Caco-2 (cell line): ENCODE measurements around the gene MED19. TPM values are rescaled to one million over a fixed set of nuclear protein-coding genes. Genes with fewer than 3 reads are reported as not detected.

Experiments used
- BruUV-seq: library from RNA; stranded (reverse); fragments of 400-500 nt; replicated peaks from 2 replicates; lab custom pipeline; 2021; lab: Mats Ljungman, UMichigan
- CTCF ChIA-PET: fragments of 300-600 bp; sonication (Branson Sonifier 250); formaldehyde crosslinking; loops from one replicate; lab custom pipeline; 2022; ENCODE audit warnings: antibody characterized with exemption; lab: Charles Lee
- POLR2A ChIA-PET: fragments of 300-600 bp; sonication (Branson Sonifier 250); formaldehyde crosslinking; loops from one replicate; lab custom pipeline; 2022; ENCODE audit warnings: antibody characterized with exemption; lab: Charles Lee
- DNase-seq, 2 experiments: peaks; one replicate each; pipeline versions ENCODE4 v3.0.0 to v3.0.0-alpha.2; 2020 to 2022
- H3K27me3 ChIP-seq: replicated peaks from 2 replicates; pipeline ENCODE4 v1.6.0; 2011; ENCODE audit warnings: low read length; ENCODE audit not compliant: control insufficient read depth, insufficient read depth
- H3K36me3 ChIP-seq: 2 replicates; pipeline ENCODE4 v1.5.1; 2011; ENCODE audit warnings: low read length; ENCODE audit not compliant: control insufficient read depth, insufficient read depth
- H3K4me1 ChIP-seq: fragments of 250-450 bp; sonication (Bioruptor Pico); 2 replicates; pipeline ENCODE4 v1.5.1; 2020; ENCODE audit warnings: mild to moderate bottlenecking
- H3K4me3 ChIP-seq: 2 replicates; pipeline ENCODE4 v1.5.1; 2011; ENCODE audit warnings: low read depth, mild to moderate bottlenecking, control low read depth, low read length
- H3K9me3 ChIP-seq: fragments of 250-450 bp; sonication (Bioruptor Pico); 2 replicates; pipeline ENCODE4 v1.5.1; 2020; ENCODE audit warnings: mild to moderate bottlenecking, moderate library complexity
- H3K27ac Mint-ChIP-seq: one replicate; pipeline ENCODE4 v1.8.0; 2022; ENCODE audit warnings: mixed read lengths; ENCODE audit not compliant: unreplicated experiment
- H3K27me3 Mint-ChIP-seq: one replicate; pipeline ENCODE4 v1.8.0; 2022; ENCODE audit warnings: mixed read lengths; ENCODE audit not compliant: insufficient read depth, unreplicated experiment
- H3K36me3 Mint-ChIP-seq: one replicate; pipeline ENCODE4 v1.8.0; 2022; ENCODE audit warnings: mild to moderate bottlenecking, mixed read lengths; ENCODE audit not compliant: insufficient read depth, unreplicated experiment
- H3K4me1 Mint-ChIP-seq: one replicate; pipeline ENCODE4 v1.8.0; 2022; ENCODE audit warnings: low read depth, mixed read lengths; ENCODE audit not compliant: unreplicated experiment
- H3K4me3 Mint-ChIP-seq: one replicate; pipeline ENCODE4 v1.8.0; 2022; ENCODE audit warnings: mild to moderate bottlenecking, moderate library complexity, mixed read lengths; ENCODE audit not compliant: unreplicated experiment
- H3K9me3 Mint-ChIP-seq: one replicate; pipeline ENCODE4 v1.8.0; 2022; ENCODE audit warnings: mixed read lengths; ENCODE audit not compliant: unreplicated experiment
- intact Hi-C: fragments of 100-400 bp; cut with micrococcal nuclease; formaldehyde crosslinking; loops from one replicate; pipeline ENCODE4 v1.10.0; 2022; ENCODE audit not compliant: unreplicated experiment
- total RNA-seq: library from RNA; stranded (reverse); gene quantifications from 2 replicates; pipeline ENCODE4 v1.2.3, GENCODE V29; 2022
- TF ChIP-seq, protein P1 (sequence below), 2 experiments: fragments of 200-600 bp in 1 of 2; IDR thresholded peaks; 1 replicate in 1 of 2; 2 replicates in 1 of 2; pipeline versions ENCODE4 v1.5.1 to v1.8.0; 2011 to 2022; ENCODE audit warnings: antibody characterized with exemption in 1 of 2, control low read depth in 1 of 2, inconsistent platforms in 1 of 2, low read depth in 1 of 2, low read length in 1 of 2, mild to moderate bottlenecking in 1 of 2, moderate library complexity in 1 of 2; ENCODE audit not compliant: insufficient read depth in 1 of 2, severe bottlenecking in 1 of 2, unreplicated experiment in 1 of 2

Gene MED19
- total RNA-seq, 1 experiment from 2014 or later, result 29.7 TPM

DNA sequence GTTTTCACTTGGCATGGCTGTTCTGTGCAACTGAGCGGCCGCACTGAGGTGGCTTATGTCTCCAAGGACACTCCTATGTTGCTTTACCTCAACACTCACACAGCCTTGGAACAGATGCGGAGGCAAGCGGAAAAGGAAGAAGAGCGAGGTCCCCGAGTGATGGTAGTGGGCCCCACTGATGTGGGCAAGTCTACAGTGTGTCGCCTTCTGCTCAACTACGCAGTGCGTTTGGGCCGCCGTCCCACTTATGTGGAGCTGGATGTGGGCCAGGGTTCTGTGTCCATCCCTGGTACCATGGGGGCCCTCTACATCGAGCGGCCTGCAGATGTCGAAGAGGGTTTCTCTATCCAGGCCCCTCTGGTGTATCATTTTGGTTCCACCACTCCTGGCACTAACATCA lies 52.3 kb downstream of the MED19 start:
- DNase-seq, result no peak
- POLR2A ChIA-PET, result no interaction called here
- BruUV-seq, result TSS peak; percentile 6
- Mint-ChIP-seq H3K27ac (no peak overlapping the region), H3K27me3 (no peaks in the 10 kb centered on the region), H3K4me3 (peak overlapping the region; percentile 14), H3K36me3 (peaks cover 27% of the 10 kb centered on the region), H3K9me3 (no peaks in the 10 kb centered on the region), H3K4me1 (peaks cover 8% of the 10 kb centered on the region)
- TF ChIP-seq, protein P1, sequence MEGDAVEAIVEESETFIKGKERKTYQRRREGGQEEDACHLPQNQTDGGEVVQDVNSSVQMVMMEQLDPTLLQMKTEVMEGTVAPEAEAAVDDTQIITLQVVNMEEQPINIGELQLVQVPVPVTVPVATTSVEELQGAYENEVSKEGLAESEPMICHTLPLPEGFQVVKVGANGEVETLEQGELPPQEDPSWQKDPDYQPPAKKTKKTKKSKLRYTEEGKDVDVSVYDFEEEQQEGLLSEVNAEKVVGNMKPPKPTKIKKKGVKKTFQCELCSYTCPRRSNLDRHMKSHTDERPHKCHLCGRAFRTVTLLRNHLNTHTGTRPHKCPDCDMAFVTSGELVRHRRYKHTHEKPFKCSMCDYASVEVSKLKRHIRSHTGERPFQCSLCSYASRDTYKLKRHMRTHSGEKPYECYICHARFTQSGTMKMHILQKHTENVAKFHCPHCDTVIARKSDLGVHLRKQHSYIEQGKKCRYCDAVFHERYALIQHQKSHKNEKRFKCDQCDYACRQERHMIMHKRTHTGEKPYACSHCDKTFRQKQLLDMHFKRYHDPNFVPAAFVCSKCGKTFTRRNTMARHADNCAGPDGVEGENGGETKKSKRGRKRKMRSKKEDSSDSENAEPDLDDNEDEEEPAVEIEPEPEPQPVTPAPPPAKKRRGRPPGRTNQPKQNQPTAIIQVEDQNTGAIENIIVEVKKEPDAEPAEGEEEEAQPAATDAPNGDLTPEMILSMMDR (IDR thresholded peaks at IDR 0.05; ENCODE audit: insufficient read depth in 1 of 2, low read depth in 1 of 2, low read length in 1 of 2, severe bottlenecking in 1 of 2, unreplicated experiment in 1 of 2), result no peak
- CTCF ChIA-PET, result no interaction called here
- peaks cover 2% of the 10 kb centered on the region; the same call in 1 of the 2 replicates for H3K36me3 ChIP-seq
- H3K9me3 ChIP-seq, result no peaks in the 10 kb centered on the region
- no peaks in the 10 kb centered on the region for H3K4me1 ChIP-seq
- H3K27me3 ChIP-seq, result no peaks in the 10 kb centered on the region
- H3K4me3 ChIP-seq, result no peak overlapping the region
- intact Hi-C loops, result loop anchor here (5.0 kb wide), 1 partner anchor 628 kb away; no protein-coding TSS in a partner anchor

DNA sequence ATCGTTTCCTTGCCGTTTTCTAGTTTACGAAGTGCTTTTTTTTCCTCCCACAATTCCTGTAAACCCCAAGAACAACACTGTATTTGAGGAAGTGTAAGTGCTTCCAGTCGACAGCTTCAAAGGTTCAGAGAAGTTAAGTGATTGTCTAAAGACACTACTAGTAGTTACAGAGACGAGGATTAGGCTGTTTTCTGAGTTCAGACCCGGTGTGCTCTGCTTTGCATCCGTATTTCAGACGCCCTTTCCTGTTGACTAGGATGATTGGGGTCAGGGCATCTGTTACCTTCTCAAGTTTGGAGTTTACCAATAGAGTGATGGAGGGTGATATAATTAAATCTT lies 54.0 kb downstream of the MED19 start:
- Histone ChIP-seq H3K4me1 (no peaks in the 10 kb centered on the region), H3K27me3 (no peaks in the 10 kb centered on the region), H3K4me3 (peak overlapping the region; percentile 61), H3K36me3 (peaks cover 2% of the 10 kb centered on the region; the same call in 1 of the 2 replicates), H3K9me3 (no peaks in the 10 kb centered on the region)
- ChIA-PET CTCF (no interaction called here), POLR2A (no interaction called here)
- H3K27me3 Mint-ChIP-seq, result no peaks in the 10 kb centered on the region
- peaks cover 8% of the 10 kb centered on the region for H3K4me1 Mint-ChIP-seq
- TSS peak; percentile 86 for BruUV-seq
- H3K36me3 Mint-ChIP-seq, result peaks cover 26% of the 10 kb centered on the region
- no peak for DNase-seq
- H3K9me3 Mint-ChIP-seq, result no peaks in the 10 kb centered on the region
- TF ChIP-seq, protein P1 (IDR thresholded peaks at IDR 0.05; ENCODE audit: insufficient read depth in 1 of 2, low read depth in 1 of 2, low read length in 1 of 2, severe bottlenecking in 1 of 2, unreplicated experiment in 1 of 2), result no peak
- peak overlapping the region; percentile 88 for H3K4me3 Mint-ChIP-seq
- intact Hi-C loops, result no loop called here
- peak overlapping the region; percentile 76 for H3K27ac Mint-ChIP-seq

DNA sequence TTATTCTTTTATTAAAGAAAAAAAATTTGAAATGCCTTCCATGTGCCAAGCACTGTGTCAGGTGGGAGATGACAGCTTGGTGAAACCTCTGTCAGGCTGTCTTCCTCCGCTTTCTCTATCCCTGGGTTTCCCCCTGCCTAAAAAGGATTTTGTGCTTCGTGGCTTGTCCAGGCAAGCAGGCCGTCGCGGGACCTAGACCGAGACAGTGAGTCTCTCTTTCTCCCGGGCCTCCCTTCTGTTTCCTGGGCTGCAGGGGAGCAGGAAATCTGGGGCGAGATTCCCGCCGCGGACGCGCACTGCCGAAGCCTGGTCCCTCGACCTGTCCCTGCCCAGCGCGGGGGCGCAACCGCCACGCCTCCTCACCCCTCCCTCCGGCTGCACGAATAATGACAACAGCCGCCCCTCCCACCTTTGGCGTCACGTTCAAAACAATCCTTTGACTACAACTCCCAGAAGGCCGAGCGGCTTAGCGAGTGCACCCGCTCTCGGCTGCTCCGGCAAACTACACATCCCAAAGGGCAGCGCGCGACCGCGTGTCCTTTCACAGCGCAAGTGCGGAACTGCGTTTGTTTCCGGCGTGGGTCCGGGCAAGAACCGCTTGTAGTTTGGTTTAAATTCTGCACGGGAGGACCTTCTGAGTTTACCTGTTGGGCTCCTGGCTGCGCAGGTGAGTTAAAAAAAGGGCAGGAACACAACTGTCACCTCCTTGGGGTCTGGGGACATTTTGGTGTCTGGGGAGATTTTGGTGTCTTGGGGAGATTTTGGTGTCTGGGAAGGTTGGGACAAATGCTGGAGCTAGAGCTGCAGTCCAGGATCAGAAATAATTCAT lies 54.6 kb downstream of the MED19 start, which contains the start of gene CLP1:
CLP1 (plus strand) TSS at position 569 of the 829 bp plus-strand sequence. CDS start 1,715 bp downstream, outside the sequence.
- H3K4me3 Mint-ChIP-seq, result peak within 1 kb of the TSS; percentile 88
- H3K9me3 Mint-ChIP-seq, result no peaks in the 10 kb centered on the region
- intact Hi-C loops, result loop anchor here (1.0 kb wide), 2 partner anchors 10 to 55 kb away; partner anchors contain the start of genes MED19 and TMX2
- CTCF ChIA-PET, result interaction anchor here (1.4 kb wide), 1 partner anchor 13 kb away, joined by 6 read pairs; no protein-coding TSS in a partner anchor
- no peaks in the 10 kb centered on the region for H3K27me3 Mint-ChIP-seq
- peak within 1 kb of the TSS; percentile 76 for H3K27ac Mint-ChIP-seq
- no peaks in the 10 kb centered on the region for H3K4me1 ChIP-seq
- POLR2A ChIA-PET, result no interaction called here
- H3K4me1 Mint-ChIP-seq, result peaks cover 8% of the 10 kb centered on the region
- TF ChIP-seq, protein P1 (IDR thresholded peaks at IDR 0.05; ENCODE audit: insufficient read depth in 1 of 2, low read depth in 1 of 2, low read length in 1 of 2, severe bottlenecking in 1 of 2, unreplicated experiment in 1 of 2), result no peak
- no TSS peak for BruUV-seq
- peaks cover 2% of the 10 kb centered on the region; the same call in 1 of the 2 replicates for H3K36me3 ChIP-seq
- peak within 1 kb of the TSS; percentile 61 for H3K4me3 ChIP-seq
- peak; percentile 99 for DNase-seq
- peaks cover 20% of the 10 kb centered on the region for H3K36me3 Mint-ChIP-seq
- H3K9me3 ChIP-seq, result no peaks in the 10 kb centered on the region
- H3K27me3 ChIP-seq, result no peaks in the 10 kb centered on the region
